HUDEP-2 (cell line): Measurements from ENCODE around the gene ANGPTL1.

Source experiments
- DNase-seq, 76 experiments: peaks; one replicate each; lab custom pipeline; 2025; ENCODE audit not compliant: unreplicated experiment in 76 of 76; lab: John Stamatoyannopoulos, UW

ANGPTL1 gene, protein sequence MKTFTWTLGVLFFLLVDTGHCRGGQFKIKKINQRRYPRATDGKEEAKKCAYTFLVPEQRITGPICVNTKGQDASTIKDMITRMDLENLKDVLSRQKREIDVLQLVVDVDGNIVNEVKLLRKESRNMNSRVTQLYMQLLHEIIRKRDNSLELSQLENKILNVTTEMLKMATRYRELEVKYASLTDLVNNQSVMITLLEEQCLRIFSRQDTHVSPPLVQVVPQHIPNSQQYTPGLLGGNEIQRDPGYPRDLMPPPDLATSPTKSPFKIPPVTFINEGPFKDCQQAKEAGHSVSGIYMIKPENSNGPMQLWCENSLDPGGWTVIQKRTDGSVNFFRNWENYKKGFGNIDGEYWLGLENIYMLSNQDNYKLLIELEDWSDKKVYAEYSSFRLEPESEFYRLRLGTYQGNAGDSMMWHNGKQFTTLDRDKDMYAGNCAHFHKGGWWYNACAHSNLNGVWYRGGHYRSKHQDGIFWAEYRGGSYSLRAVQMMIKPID

DNA sequence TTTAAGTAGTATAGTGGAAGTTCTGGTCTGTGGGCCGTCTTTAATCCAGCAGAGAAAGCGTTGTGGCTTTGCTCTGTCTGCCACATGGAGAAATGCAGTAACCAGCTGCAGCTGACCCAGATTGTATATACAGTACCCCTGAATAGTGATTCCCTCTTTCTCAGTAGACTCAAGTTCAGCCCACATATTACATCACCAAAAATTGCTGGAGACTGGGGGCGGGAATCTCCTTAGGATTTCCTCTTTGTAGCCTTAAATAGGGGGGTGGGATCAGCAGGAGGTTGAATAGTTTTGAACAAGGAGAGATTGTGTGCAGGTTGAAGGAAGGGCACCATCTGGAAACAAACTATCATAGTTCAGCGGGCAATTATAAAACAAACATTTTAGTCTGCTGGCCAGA is at the start of gene ANGPTL1:
TSS of gene ANGPTL1 (minus strand) at position 134 of the 400 bp plus-strand sequence. CDS start 5,301 bp downstream, outside the sequence.
- no peak for DNase-seq

DNA sequence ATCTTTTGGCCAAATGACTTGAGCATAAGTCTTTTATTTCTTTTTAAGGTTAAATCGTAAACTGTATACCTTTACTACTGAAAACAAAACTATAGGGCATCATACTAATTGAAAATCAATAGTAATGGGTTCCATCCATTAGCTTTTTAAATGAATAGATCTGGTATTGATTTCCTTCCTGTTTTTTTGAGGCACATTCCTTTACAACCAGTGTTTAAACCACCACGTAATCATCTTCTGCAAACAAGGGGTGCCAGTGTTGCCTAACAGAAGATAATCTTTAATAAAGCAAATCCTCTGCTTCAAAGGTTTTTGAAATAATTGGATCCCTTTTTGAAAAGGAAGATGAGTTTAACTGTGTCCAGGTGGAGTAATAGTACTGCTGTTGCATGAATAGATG is 48.7 kb upstream of the ANGPTL1 start:
- DNase-seq = no peak

DNA sequence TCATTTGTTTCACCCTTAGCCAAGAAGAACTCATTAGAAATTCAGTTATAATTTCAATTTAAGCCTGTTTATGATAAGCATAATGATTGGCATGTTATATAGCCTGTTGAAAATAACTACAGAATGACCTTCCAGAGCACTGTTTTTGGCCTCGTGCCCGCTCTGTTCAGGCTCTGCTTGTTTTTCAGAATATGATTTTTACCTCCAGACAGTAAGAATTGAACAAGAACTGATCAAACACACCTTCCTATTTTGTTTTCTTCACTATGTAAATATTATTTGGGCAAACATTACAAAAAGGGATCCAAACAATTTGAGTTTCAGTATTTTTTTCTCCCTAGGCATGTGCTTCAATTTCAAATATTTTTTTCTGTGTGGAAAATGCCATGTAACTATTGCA is 48.1 kb upstream of the ANGPTL1 start:
- DNase-seq = no peak

DNA sequence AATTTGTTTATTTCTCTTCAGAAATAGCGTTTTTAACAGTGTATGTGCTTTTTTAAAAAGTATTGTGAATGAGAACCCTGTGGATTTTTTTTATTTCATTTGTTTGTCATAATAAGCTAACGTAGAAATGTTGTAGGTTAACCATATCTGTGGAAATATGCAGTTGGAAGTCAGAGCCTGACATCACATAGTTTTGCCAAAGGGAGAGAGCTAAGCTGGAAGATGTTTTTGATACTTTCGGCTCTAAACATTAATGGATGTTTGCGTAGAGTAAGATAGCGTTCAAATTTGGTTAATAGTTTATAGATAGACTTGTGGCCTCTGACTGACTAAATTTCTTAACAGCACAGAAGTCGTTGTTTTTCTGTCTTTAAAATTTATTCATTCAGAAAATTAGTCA is 47.4 kb upstream of the ANGPTL1 start:
- DNase-seq = no peak

DNA sequence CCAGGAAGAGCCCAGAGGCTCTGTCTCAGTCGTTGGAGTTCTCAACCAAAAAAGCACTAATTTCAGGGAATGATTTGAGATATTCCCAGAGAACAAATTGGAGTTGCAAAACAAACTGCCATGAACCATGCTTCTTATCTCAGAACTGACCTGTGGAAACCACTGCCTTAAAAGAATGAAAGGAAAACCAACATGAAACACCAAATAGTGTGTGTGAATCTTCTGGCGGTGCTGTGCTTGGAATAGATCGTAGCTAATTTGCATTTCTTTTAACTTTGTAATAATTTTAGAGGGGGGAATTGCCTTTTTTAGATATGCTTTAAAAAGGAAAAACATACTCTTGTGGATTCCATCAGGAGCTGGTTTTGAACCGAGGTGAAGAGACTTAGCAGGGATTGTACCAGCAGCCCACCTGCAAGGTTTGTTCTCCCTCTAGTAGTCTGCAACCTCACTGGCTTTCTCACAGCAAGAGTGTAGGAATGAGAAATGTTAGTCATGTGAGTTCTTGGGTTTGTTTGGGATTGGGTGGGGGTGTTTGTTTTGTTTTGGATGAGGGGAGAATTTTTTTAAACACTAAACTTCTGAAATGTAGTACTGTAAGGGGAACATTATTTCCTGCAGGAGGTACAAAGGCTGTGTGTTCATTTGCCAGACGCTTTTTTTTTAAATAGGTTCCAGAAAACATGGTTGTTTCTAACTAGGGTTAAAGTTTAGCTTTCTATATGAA is 45.7 kb upstream of the ANGPTL1 start:
- no peak for DNase-seq

DNA sequence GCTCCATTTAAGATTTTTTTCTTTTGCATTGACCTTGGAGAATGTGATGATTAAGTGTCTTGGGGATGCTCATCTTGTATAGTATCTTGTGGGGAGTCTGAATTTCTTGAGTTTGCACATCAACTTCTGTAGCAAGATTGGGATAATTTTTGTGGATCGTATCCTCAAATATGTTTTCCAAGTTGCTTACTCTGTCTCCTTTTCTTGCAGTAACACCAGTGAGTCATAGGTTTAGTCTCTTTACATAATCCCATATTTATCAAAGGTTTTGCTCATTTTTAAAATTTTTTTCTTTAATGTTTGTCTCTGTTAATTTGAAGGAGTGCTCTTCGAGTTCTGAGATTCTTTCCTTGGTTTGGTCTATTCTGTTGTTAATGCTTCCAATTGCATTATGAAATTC is 41.7 kb upstream of the ANGPTL1 start:
- no peak for DNase-seq

DNA sequence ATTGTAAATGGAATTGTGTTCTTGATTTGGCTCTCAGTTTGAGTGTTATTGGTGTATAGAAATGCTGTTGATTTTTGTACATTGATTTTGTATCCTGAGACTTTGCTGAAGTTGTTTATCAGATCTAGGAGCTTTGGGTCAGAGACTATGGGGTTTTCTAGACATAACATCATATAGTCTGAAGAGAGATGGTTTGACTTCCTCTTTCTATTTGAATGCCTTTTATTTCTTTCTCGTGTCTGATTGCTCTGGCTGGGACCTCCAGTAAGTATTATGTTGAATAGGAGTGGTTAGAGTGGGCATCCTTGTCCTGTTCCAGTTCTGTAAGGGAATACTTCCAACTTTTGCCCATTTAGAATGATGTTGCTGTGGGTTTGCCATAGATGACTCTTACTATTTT is 39.1 kb upstream of the ANGPTL1 start:
- no peak for DNase-seq

DNA sequence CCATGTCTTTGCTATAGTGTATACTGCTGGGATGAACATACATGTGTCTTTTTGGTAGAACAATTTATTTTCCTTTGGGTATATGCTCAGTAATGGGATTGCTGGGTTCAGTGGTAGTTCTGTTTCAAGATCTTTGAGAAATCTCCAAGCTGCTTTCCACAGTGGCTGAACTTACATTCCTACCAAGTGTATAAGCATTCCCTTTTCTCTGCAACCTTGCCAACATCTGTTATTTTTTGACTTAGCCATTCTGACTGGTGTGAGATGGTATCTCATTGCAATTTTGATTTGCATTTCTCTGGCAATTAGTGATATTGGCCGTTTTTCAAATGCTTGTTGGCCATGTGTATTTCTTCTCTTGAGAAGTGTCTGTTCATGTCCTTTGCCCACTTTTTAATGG is 37.5 kb upstream of the ANGPTL1 start:
- peak in 1 of 76 experiments; percentile 2 for DNase-seq

DNA sequence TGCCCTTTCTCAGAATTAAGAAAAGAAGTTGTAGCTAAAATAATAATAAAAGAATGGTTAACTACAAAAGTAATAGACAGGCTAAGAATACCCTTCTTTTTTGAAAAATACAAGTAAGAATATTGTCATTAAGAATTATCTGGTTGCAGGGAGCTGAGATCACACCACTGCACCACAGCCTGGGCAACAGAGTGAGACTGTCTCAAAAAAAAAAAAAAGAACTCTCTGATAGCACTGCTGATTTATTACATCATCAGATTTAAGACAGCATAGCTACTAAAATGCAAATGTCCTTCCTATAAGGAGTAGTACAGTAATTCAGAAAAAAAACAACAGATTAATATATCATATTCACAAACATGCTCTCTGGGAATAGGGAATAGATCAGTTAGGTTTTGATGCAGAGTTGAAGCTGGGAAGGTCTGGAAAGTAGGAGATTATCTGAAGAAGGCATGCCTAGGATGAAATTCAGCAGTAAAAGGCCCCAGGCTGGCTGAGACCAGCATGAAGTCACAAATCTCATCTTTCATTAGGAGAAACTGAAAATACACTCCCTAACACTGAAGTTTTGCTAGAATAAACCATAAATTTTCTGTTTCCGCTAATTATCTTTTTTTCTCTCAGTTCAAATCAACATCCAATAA is 30.7 kb upstream of the ANGPTL1 start:
- no peak for DNase-seq

DNA sequence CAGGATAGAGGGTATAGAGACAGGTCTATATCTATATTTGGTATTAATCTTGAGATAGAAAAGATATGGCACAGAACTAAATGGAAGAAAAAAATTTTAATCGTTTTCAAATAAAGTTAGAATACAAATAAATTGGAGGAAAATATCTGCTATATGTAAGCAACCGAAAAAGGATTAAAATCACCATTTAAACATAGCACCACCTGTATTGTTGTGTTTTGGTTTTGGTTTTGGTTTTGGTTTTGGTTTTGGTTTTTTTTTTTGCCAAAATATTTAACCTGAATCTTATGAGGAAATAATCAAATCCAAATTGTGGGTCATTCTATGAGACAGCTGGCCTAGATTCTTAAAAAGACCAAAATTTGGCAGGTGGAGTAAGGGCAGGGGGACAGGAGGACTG is 28.5 kb upstream of the ANGPTL1 start:
- DNase-seq = no peak

DNA sequence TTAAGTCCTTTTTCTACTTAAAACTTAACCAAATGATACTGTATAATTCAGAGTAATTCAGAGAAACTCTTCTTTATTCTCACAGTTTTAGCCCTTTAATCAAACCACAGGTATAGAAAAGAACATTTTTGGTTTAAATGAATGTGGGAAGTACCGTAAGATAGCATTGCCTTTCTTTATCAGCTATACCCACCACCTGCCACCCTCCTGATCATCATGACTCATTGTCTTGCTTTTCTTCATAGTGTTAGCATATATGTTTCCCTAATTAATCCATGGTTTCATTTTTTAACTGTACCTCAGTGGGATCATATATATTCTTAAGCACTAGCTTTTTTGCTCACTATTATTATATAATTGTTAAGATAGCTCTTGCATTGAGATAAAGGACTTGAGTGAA is 27.5 kb upstream of the ANGPTL1 start:
- DNase-seq = peak in 9 of 76 experiments; percentile 2 to 21 (median 13)

DNA sequence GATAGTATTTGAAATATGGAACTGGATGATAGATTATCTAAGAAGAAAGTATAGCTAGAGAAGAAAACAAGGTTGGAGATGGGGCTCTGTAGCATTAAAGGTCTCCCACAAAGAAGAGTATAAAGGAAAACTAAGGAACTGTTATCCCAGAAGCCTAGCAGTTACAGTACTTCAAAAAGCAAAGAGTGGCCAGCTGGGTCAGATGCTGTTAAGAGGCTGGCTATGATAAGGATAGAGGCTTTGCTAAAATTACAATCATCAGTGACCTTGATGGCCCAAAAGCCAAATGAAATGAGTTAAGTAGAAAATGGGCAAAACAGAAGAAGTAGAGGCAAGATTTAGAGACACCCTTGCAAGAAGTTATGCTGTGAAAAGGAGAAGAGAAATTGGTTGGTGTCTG is 25.1 kb upstream of the ANGPTL1 start:
- no peak for DNase-seq

DNA sequence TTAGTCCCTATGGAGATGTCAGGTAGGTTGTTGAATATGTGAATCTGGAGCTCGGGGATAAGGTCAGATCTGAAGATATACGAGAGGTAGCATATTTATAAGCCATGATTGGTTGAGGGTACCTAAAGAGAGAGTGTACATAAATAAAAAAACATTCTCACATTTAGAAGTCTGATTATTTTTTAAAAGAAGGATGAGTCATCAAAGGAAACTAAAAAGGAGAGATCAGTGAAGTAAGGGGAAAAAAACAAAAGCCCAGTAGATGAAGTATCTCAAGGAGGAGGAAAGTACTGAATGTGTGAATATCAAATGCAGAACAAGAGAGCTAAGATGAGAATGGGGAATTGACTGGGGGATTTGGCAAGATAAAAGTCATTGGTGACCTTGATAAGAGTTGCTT is 15.7 kb upstream of the ANGPTL1 start:
- DNase-seq = no peak

DNA sequence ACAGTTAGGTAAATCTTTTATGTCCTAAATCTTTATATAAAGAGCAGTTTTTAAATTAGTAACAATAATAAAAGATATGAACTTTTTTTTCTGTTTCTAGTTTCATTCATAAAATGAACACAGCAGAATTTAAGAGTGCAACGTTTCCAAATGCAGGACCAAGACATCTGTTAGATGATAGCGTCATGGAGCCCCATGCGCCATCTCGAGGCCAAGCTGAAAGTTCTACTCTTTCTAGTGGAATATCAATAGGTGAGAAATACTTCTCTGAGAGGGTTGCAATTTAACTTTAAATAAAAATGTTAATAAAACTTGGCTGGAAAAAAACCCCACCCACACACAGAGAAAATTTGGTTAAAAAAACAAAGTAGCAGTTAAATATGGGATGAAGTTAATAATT is 15.0 kb upstream of the ANGPTL1 start:
- DNase-seq = no peak

DNA sequence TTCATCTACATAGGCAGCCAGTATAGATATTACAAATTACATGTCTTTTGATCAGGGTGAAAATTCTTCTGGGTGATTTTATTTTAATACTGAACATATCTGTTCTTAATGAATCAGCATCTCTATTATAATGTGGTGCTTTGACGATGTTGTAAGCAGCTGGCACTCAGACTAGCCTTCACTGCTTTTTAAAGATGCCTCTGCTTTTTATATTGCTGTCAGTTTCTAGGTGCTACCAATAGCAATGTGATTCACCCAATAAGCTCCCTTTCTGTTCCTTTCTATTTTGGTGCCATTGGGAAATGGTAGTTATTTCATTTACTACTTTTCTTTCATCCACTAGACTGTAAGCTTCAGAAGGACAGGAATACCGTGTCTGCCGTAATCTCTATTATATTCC is 11.1 kb upstream of the ANGPTL1 start:
- no peak for DNase-seq

DNA sequence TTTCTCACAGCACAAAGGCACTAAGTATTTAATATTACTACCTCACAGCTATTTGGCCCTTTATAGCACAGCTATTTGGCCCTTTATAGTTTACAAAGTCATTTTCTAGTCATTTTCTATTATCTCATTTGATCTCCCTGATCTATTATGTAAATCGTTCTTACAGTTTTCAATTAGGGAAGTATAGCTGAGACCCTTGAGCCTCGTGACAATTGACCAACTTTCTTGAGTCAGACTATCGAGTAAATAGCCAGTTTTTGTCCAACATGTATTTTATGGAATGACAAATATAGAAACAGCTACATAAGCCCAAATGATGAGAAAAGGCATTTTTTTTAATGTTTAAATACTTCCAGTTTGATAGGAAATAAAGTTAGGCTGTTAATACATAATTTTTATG is 7.0 kb upstream of the ANGPTL1 start:
- DNase-seq = no peak

DNA sequence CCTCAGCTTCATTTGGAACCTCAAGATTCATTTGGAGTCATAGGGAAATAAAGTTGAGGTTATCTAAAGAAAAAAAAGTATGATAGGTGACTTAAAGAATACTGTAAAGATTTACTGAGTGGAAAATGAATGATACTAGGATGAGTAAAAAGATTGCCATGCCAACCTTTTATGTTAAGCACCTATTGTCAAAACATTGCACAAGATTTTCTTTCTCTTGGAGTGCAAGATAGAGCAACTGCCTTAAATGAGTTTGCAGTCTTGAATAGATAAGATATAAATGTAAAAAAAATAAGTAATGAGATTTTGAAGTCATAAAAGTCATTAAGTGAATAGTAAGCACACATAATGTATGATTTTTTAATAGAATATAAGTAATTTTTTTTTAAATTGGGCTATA is 5.1 kb upstream of the ANGPTL1 start:
- no peak for DNase-seq

DNA sequence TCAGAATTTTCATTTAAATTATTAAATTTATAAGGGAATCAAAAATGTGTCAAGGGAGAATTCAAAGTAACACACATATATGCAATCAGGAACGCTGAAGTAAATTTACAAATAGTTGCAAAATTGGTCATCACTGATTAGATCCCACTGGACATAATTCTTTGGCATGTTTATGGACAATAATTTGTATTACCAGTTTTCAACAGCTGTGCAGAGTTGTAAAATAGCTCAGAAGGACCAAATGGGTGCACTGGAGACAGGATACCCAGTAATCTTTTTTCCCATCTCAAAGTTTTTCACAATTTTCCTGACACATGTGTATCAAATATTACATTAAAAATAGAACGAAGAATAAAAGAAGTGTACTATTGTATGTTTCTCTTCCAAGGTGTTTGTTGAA is 4.1 kb upstream of the ANGPTL1 start:
- DNase-seq = no peak

DNA sequence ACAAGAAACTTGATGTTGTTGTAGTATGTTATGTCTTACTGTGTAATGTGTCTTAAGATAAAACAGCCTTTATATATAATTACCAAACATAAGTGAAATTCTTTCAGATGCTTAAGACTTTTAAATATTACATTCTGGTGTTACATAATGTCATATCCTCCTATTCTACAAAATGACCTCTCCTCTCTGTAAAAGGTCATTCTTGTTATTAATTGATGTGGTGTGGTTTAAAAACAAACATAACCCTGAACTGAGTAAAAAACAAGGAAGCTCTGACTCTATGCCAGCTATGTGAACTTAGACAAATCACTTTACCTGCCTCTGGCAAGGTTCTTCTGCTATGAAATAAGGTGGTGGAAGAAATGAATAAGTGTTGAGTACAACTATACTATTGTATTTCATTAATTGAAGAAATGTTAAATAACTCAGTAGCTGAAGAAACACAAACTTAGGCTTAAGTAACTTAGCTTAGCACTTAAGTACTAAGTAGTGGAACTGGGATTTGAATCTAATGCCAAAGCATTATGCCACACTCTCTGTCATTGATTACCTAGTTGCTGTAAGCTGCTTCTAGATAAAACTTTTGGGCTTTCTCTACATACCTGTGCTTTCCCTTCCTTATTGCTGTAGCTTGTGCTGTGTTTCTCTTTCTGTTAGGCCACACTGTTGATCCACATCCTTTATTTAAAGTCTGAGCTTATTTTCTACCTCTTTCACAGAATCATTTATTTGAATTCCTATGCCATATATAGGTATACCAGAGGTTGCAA is 859 bp upstream of the ANGPTL1 start:
- DNase-seq = no peak

DNA sequence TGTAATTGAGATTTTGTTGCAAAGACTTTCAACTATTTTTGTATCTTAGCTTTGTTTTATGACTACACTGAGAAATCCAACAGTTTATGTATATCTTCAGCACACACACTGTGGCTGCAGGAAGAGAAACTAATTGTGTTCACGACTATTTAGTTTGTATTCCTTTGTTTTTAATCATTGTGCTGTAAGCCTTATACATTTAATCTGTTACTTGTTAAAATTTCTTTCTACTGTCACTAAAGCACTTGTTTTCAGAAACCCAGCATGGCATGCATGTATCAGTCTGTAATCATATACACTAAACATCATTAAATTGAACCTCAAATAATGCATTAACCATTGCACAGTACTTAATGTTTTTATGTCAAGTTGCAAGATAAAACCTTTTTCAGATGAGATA is 656 bp downstream of the ANGPTL1 start:
- no peak for DNase-seq
